H9 (cell line): ENCODE measurements around the gene VOPP1. TPM values are rescaled to one million over a fixed set of nuclear protein-coding genes. Genes with fewer than 3 reads are reported as not detected.

ENCODE experiments used
- DNase-seq: peaks from one replicate; pipeline ENCODE4 v3.0.0-alpha.2; 2017
- H2AFZ ChIP-seq: one replicate; pipeline ENCODE4 v1.6.1; 2013; ENCODE audit warnings: mild to moderate bottlenecking, low read length, control low read depth, moderate library complexity
- H2AK5ac ChIP-seq: 2 replicates; pipeline ENCODE4 v1.6.1; 2013; ENCODE audit warnings: low read length, control low read depth, mixed read lengths; ENCODE audit not compliant: insufficient read length
- H2BK120ac ChIP-seq: one replicate; pipeline ENCODE4 v1.6.1; 2013; ENCODE audit warnings: low read depth, mild to moderate bottlenecking, low read length, control low read depth, inconsistent platforms; ENCODE audit not compliant: poor library complexity, severe bottlenecking
- H2BK12ac ChIP-seq: 2 replicates; pipeline ENCODE4 v1.6.1; 2013; ENCODE audit warnings: low read length, control low read depth, mixed read lengths, low read depth; ENCODE audit not compliant: insufficient read length
- H2BK15ac ChIP-seq: 2 replicates; pipeline ENCODE4 v1.6.1; 2013; ENCODE audit warnings: low read depth, low read length, control low read depth
- H2BK20ac ChIP-seq: one replicate; pipeline ENCODE4 v1.6.1; 2013; ENCODE audit warnings: low read depth, mild to moderate bottlenecking, low read length, control low read depth, inconsistent platforms; ENCODE audit not compliant: poor library complexity, severe bottlenecking
- H2BK5ac ChIP-seq: 2 replicates; pipeline ENCODE4 v1.6.1; 2013; ENCODE audit warnings: low read length, control low read depth, mixed read lengths; ENCODE audit not compliant: insufficient read length
- H3K14ac ChIP-seq: 2 replicates; pipeline ENCODE4 v1.6.1; 2013; ENCODE audit warnings: low read length, control low read depth; ENCODE audit not compliant: insufficient read depth
- H3K18ac ChIP-seq: 2 replicates; pipeline ENCODE4 v1.6.1; 2013; ENCODE audit warnings: low read depth, mild to moderate bottlenecking, mixed read lengths, low read length, control low read depth; ENCODE audit not compliant: insufficient read length
- H3K23ac ChIP-seq: 2 replicates; pipeline ENCODE4 v1.6.1; 2013; ENCODE audit warnings: low read length, control low read depth, mixed read lengths, low read depth; ENCODE audit not compliant: insufficient read length
- H3K23me2 ChIP-seq: 2 replicates; pipeline ENCODE4 v1.6.1; 2013; ENCODE audit warnings: low read depth, mild to moderate bottlenecking, mixed read lengths, low read length, control low read depth; ENCODE audit not compliant: insufficient read length, poor library complexity, severe bottlenecking
- H3K27ac ChIP-seq: 2 replicates; pipeline ENCODE4 v1.5.1; 2013; ENCODE audit warnings: low read length, control low read depth, mixed read lengths, low read depth; ENCODE audit not compliant: insufficient read length
- H3K27me3 ChIP-seq: 2 replicates; pipeline ENCODE4 v1.6.1; 2013; ENCODE audit warnings: low read length, control low read depth, inconsistent platforms; ENCODE audit not compliant: insufficient read depth
- H3K4ac ChIP-seq: 2 replicates; pipeline ENCODE4 v1.6.1; 2013; ENCODE audit warnings: low read depth, mild to moderate bottlenecking, control low read depth, inconsistent platforms, low read length, moderate library complexity
- H3K4me1 ChIP-seq: 2 replicates; pipeline ENCODE4 v1.6.1; 2013; ENCODE audit warnings: low read length, control low read depth, inconsistent platforms; ENCODE audit not compliant: insufficient read depth
- H3K4me2 ChIP-seq: 2 replicates; pipeline ENCODE4 v1.6.1; 2013; ENCODE audit warnings: low read length, control low read depth, mixed read lengths; ENCODE audit not compliant: insufficient read length, insufficient read depth
- H3K56ac ChIP-seq: 2 replicates; pipeline ENCODE4 v1.6.1; 2013; ENCODE audit warnings: low read depth, mild to moderate bottlenecking, mixed read lengths, low read length, control low read depth; ENCODE audit not compliant: insufficient read length
- H3K79me1 ChIP-seq: 2 replicates; pipeline ENCODE4 v1.6.1; 2013; ENCODE audit warnings: low read depth, mild to moderate bottlenecking, moderate library complexity, low read length, control low read depth, inconsistent platforms; ENCODE audit not compliant: insufficient read depth, poor library complexity, severe bottlenecking
- H3K79me2 ChIP-seq: 2 replicates; pipeline ENCODE4 v1.6.1; 2013; ENCODE audit warnings: low read length, control low read depth, inconsistent platforms; ENCODE audit not compliant: insufficient read depth
- H3K9ac ChIP-seq: 2 replicates; pipeline ENCODE4 v1.6.1; 2013; ENCODE audit warnings: low read length, control low read depth, mixed read lengths; ENCODE audit not compliant: insufficient read length; ENCODE audit errors: extremely low read depth
- H3K9me3 ChIP-seq: one replicate; pipeline ENCODE4 v1.6.1; 2013; ENCODE audit warnings: low read depth, low read length, inconsistent platforms; ENCODE audit not compliant: control insufficient read depth
- H3T11ph ChIP-seq: one replicate; pipeline ENCODE4 v1.6.1; 2013; ENCODE audit warnings: mild to moderate bottlenecking, low read length, control low read depth, inconsistent platforms
- H4K20me1 ChIP-seq: one replicate; pipeline ENCODE4 v1.6.1; 2013; ENCODE audit not compliant: control insufficient read depth, insufficient read length, insufficient read depth
- H4K5ac ChIP-seq: 2 replicates; pipeline ENCODE4 v1.6.1; 2013; ENCODE audit warnings: low read depth, mild to moderate bottlenecking, mixed read lengths, low read length, control low read depth; ENCODE audit not compliant: insufficient read length
- H4K8ac ChIP-seq: replicated peaks from 2 replicates; pipeline ENCODE4 v1.6.1; 2013; ENCODE audit warnings: low read length, control low read depth, mixed read lengths, low read depth; ENCODE audit not compliant: insufficient read length
- H4K91ac ChIP-seq: 2 replicates; pipeline ENCODE4 v1.6.1; 2013; ENCODE audit warnings: low read depth, mild to moderate bottlenecking, moderate library complexity, mixed read lengths, low read length, control low read depth; ENCODE audit not compliant: insufficient read length
- H3K27ac Mint-ChIP-seq, 3 experiments: 2 replicates in 2 of 3; 3 replicates in 1 of 3; pipeline ENCODE4 v1.8.0; 2020 to 2021; ENCODE audit warnings: mixed read lengths in 3 of 3, mild to moderate bottlenecking in 1 of 3, moderate library complexity in 1 of 3
- H3K27me3 Mint-ChIP-seq: 2 replicates; pipeline ENCODE4 v1.8.0; 2021; ENCODE audit warnings: low read depth, mild to moderate bottlenecking, moderate library complexity, mixed read lengths
- H3K36me3 Mint-ChIP-seq, 3 experiments: 2 replicates in 2 of 3; 3 replicates in 1 of 3; pipeline ENCODE4 v1.8.0; 2020 to 2021; ENCODE audit warnings: low read depth in 3 of 3, mixed read lengths in 3 of 3; ENCODE audit not compliant: insufficient read depth in 1 of 3
- H3K4me1 Mint-ChIP-seq, 2 experiments: 2 replicates each; pipeline ENCODE4 v1.8.0; 2020; ENCODE audit warnings: mixed read lengths in 2 of 2
- H3K4me3 Mint-ChIP-seq, 2 experiments: 2 replicates in 1 of 2; 3 replicates in 1 of 2; pipeline ENCODE4 v1.8.0; 2020 to 2021; ENCODE audit warnings: mild to moderate bottlenecking in 2 of 2, mixed read lengths in 2 of 2, moderate library complexity in 1 of 2
- H3K9me3 Mint-ChIP-seq, 2 experiments: 2 replicates in 1 of 2; 3 replicates in 1 of 2; pipeline ENCODE4 v1.8.0; 2020; ENCODE audit warnings: mild to moderate bottlenecking in 2 of 2, mixed read lengths in 2 of 2, moderate library complexity in 1 of 2
- WGBS: extraction: QIAGEN DNeasy Blood & Tissue Kit; methylation state at CpG from one replicate; pipeline ENCODE4 v1.1.7; 2013; ENCODE audit warnings: missing lambda C conversion rate, low lambda C conversion rate, mixed read lengths; ENCODE audit not compliant: insufficient read length; ENCODE audit errors: extremely low coverage; 5-methylcytosine and 5-hydroxymethylcytosine counted together
- total RNA-seq: library from RNA; stranded (reverse); gene quantifications from 2 replicates; pipeline ENCODE4 v1.2.1, GENCODE V29; 2021
- TF ChIP-seq, protein P1 (sequence below): fragments of 200-600 bp; sonication (generic); conservative IDR thresholded peaks from 3 replicates; pipeline ENCODE4 v1.8.0; 2021; ENCODE audit warnings: antibody characterized with exemption, mild to moderate bottlenecking

Gene VOPP1
- total RNA-seq, 1 experiment from 2014 or later: 55.7 TPM

DNA sequence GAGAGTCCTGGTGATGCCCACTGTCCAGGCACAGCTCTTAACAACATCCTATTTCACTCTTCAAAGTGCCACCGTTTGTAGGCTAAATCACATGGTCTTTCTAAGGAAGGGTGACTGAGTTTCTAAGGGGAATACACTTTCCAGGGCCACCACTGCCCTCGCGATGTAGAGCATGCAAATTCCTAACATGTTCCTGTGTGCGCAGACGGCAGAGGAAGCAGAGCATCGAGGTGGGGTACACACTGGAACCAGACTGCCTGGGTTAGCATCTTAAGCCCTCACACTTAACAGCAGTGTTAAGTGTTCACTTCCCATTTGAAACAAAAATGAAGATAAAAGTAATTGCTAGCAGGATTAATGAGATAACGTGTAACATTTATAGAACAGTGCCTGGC is 3.0 kb downstream of the VOPP1 start:
- H3K4me2 ChIP-seq: no peak overlapping the region
- Mint-ChIP-seq H3K4me1 (peaks cover 75 to 77% of the 10 kb centered on the region in 2 experiments), H3K4me3 (peak overlapping the region; percentile 2 to 58; a peak in 3 of 5 replicates), H3K27ac (peak overlapping the region in 2 of 3 experiments; percentile 45 to 86; a peak in 3 of 7 replicates), H3K9me3 (no peaks in the 10 kb centered on the region), H3K36me3 (peaks cover 0 to 2% (median 0%) of the 10 kb centered on the region in 3 experiments; a peak in 1 of 7 replicates), H3K27me3 (peaks cover 5% of the 10 kb centered on the region)
- H3T11ph ChIP-seq: no peak overlapping the region
- no peak overlapping the region for H2BK15ac ChIP-seq
- no peak overlapping the region for H2BK20ac ChIP-seq
- peaks cover 5% of the 10 kb centered on the region for H3K23me2 ChIP-seq
- no peak overlapping the region for H3K18ac ChIP-seq
- H3K23ac ChIP-seq: no peak overlapping the region
- H3K4ac ChIP-seq: no peak overlapping the region
- no peak overlapping the region for H4K8ac ChIP-seq
- H4K91ac ChIP-seq: no peak overlapping the region
- peaks cover 13% of the 10 kb centered on the region; the same call in 1 of the 2 replicates for H3K4me1 ChIP-seq
- WGBS: no CpG with 5 or more reads among the region's 7 CpGs
- H3K79me1 ChIP-seq: peaks cover 3% of the 10 kb centered on the region
- H3K56ac ChIP-seq: no peak overlapping the region
- H3K79me2 ChIP-seq: peaks cover 17% of the 10 kb centered on the region; the same call in 1 of the 2 replicates
- H3K27me3 ChIP-seq: no peaks in the 10 kb centered on the region
- DNase-seq: no peak
- TF ChIP-seq, protein P1, sequence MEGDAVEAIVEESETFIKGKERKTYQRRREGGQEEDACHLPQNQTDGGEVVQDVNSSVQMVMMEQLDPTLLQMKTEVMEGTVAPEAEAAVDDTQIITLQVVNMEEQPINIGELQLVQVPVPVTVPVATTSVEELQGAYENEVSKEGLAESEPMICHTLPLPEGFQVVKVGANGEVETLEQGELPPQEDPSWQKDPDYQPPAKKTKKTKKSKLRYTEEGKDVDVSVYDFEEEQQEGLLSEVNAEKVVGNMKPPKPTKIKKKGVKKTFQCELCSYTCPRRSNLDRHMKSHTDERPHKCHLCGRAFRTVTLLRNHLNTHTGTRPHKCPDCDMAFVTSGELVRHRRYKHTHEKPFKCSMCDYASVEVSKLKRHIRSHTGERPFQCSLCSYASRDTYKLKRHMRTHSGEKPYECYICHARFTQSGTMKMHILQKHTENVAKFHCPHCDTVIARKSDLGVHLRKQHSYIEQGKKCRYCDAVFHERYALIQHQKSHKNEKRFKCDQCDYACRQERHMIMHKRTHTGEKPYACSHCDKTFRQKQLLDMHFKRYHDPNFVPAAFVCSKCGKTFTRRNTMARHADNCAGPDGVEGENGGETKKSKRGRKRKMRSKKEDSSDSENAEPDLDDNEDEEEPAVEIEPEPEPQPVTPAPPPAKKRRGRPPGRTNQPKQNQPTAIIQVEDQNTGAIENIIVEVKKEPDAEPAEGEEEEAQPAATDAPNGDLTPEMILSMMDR: no peak
- H3K9me3 ChIP-seq: no peaks in the 10 kb centered on the region
- H3K9ac ChIP-seq: no peak overlapping the region
- H2AFZ ChIP-seq: no peak overlapping the region
- H2BK120ac ChIP-seq: no peak overlapping the region
- no peak overlapping the region for H2AK5ac ChIP-seq
- no peak overlapping the region for H3K27ac ChIP-seq
- H4K5ac ChIP-seq: no peak overlapping the region
- H4K20me1 ChIP-seq: no peaks in the 10 kb centered on the region
- no peak overlapping the region for H3K14ac ChIP-seq
- no peak overlapping the region for H2BK5ac ChIP-seq
- no peak overlapping the region for H2BK12ac ChIP-seq
